Measurements from ENCODE around the gene KCNK5.

GRCh38 chr6:39256294-39256940, 27.1 kb upstream of the KCNK5 start:
- TF ChIP-seq POLR2A (IDR thresholded peaks at IDR 0.05) (no peak), CTCF (IDR thresholded peaks at IDR 0.05 in 4 of 5, conservative IDR thresholded peaks at IDR 0.05 in 1 of 5) (no peak)

Data from gastrocnemius medialis (tissue), 4 donors.